C4-2B (cell line): ENCODE measurements around the gene SDHAF2.

ENCODE experiments used
- H3K27ac ChIP-seq: fragments of 450-650 bp; 2 replicates; pipeline ENCODE4 v1.5.1; 2017
- CTCF ChIP-seq: fragments of 450-650 bp; conservative IDR thresholded peaks from 2 replicates; pipeline ENCODE4 v1.5.1; 2017; ENCODE audit warnings: mild to moderate bottlenecking
- ZFX ChIP-seq: fragments of 450-650 bp; IDR thresholded peaks from 2 replicates; pipeline ENCODE4 v1.6.1; 2017

The SDHAF2 gene

GRCh38 chr11:61401573-61401972 lies 28.4 kb upstream of the SDHAF2 start:
- H3K27ac ChIP-seq = no peak overlapping the region
- TF ChIP-seq ZFX = no peak
- no peak for TF ChIP-seq CTCF

GRCh38 chr11:61403658-61404057 lies 26.3 kb upstream of the SDHAF2 start:
- TF ChIP-seq CTCF = no peak
- TF ChIP-seq ZFX = no peak
- H3K27ac ChIP-seq = no peak overlapping the region

GRCh38 chr11:61404103-61404502 lies 25.8 kb upstream of the SDHAF2 start:
- H3K27ac ChIP-seq = no peak overlapping the region

GRCh38 chr11:61404641-61405040 lies 25.3 kb upstream of the SDHAF2 start:
- H3K27ac ChIP-seq = no peak overlapping the region
- no peak for TF ChIP-seq ZFX
- TF ChIP-seq CTCF = no peak

More at GRCh38 chr11:61404103-61404502, 25.8 kb upstream of the SDHAF2 start:
- TF ChIP-seq CTCF (no peak), ZFX (no peak)

GRCh38 chr11:61406067-61406466 lies 23.9 kb upstream of the SDHAF2 start:
- TF ChIP-seq ZFX (no peak), CTCF (no peak)
- H3K27ac ChIP-seq = no peak overlapping the region

GRCh38 chr11:61406991-61407728 lies 22.8 kb upstream of the SDHAF2 start:
- TF ChIP-seq CTCF = no peak
- TF ChIP-seq ZFX = no peak

GRCh38 chr11:61411589-61411988 lies 18.3 kb upstream of the SDHAF2 start:
- no peak overlapping the region for H3K27ac ChIP-seq
- TF ChIP-seq CTCF (no peak), ZFX (no peak)

More at GRCh38 chr11:61406991-61407728, 22.8 kb upstream of the SDHAF2 start:
- no peak overlapping the region for H3K27ac ChIP-seq
